ENCODE data around the gene ADAM20.

DNA sequence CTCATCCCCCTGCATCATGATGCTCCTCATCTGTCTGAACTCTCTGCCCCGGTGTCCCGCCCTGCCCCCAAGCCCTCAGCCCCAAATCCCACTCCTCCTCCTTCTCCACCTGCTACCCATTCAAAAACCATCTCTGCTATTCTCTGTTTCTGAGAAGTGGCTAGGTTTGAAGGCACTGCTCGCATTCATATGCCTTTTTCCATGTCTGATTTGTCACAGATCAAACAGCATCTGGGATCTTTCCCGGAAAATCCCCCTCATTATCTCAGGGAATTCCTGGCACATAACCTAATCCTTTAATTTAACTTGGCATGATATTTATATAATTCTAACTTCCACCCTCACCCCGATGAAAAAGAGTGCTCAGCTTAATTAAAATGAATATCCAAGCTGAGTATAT lies 3.3 kb upstream of the ADAM20 start:
- TF ChIP-seq CTCF (IDR thresholded peaks at IDR 0.05) (no peak), POLR2A (IDR thresholded peaks at IDR 0.05) (no peak)
